AG04450 (cell line): Measurements from ENCODE around the gene TMEM61. TPM values are rescaled to one million over a fixed set of nuclear protein-coding genes. Genes with fewer than 3 reads are reported as not detected.

Experiments
- CTCF ChIA-PET: fragments of 300-600, 350-600 bp; formaldehyde crosslinking; extraction: SDS; loops from one replicate; lab custom pipeline; 2022; ENCODE audit warnings: antibody characterized with exemption, inconsistent platforms; lab: Charles Lee
- POLR2A ChIA-PET: fragments of 350-600 bp; formaldehyde crosslinking; extraction: SDS; loops from one replicate; lab custom pipeline; 2021; ENCODE audit warnings: antibody characterized with exemption, inconsistent platforms; lab: Yijun Ruan, JAX
- DNase-seq: peaks from one replicate; pipeline ENCODE4 v3.0.0-alpha.2; 2011; ENCODE audit warnings: low read depth, low spot score
- H3K27ac ChIP-seq: one replicate; pipeline ENCODE4 v1.5.1; 2012; ENCODE audit warnings: low read depth, low read length, control low read depth
- H3K27me3 ChIP-seq: one replicate; pipeline ENCODE4 v1.6.0; 2012; ENCODE audit warnings: low read length; ENCODE audit not compliant: control insufficient read depth, insufficient read depth
- H3K4me3 ChIP-seq: 2 replicates; pipeline ENCODE4 v1.5.1; 2011; ENCODE audit warnings: mild to moderate bottlenecking, low read depth, low read length, control low read depth
- H3K9me3 ChIP-seq: 2 replicates; pipeline ENCODE4 v1.5.1; 2012; ENCODE audit warnings: low read length; ENCODE audit not compliant: control insufficient read depth, insufficient read depth
- polyA plus RNA-seq: library from polyadenylated mRNA; depleted of rRNA; stranded (reverse); fragments of >200 nt; gene quantifications from 2 replicates; pipeline ENCODE4 v1.2.3, GENCODE V29; 2011
- TF ChIP-seq, protein P1 (sequence below): IDR thresholded peaks from 2 replicates; pipeline ENCODE4 v1.5.1; 2011; ENCODE audit warnings: low read depth, low read length, control low read depth, inconsistent platforms

The TMEM61 gene
- polyA plus RNA-seq, 1 experiment, result not detected

DNA sequence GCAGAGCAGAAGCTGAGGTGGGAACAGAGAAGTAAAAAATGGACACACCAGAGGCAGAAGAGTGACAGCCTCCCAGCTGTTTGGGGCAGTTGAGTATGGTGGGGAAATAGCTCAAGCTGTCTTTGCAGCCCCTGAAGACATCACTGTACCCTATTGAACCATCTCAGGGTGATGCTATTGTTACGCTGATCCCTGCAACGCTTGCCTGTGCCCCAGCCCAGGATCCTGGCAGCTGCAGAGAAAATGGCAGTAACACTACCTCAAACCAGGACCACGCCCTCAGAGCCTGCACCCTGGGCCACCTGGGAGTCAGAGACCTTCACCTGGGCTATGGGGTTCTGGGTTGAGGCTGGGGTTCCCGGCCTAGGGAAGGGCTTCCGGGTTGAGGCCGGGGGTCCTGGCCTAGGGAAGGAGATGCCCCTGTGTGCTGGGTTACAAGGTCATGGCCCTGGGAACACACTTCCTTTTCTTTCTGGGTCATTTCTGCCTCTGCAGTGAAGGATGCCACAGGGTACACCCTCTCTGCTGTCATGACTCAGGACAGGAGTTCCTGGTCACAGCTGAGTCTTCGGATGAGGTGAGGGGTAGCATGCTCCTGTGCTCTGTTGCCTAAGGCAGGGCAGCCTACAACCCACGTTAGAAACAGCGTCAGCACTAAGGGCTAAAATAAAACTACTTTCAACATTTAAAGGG is 29.9 kb downstream of the TMEM61 start:
- DNase-seq, result no peak
- TF ChIP-seq, protein P1, sequence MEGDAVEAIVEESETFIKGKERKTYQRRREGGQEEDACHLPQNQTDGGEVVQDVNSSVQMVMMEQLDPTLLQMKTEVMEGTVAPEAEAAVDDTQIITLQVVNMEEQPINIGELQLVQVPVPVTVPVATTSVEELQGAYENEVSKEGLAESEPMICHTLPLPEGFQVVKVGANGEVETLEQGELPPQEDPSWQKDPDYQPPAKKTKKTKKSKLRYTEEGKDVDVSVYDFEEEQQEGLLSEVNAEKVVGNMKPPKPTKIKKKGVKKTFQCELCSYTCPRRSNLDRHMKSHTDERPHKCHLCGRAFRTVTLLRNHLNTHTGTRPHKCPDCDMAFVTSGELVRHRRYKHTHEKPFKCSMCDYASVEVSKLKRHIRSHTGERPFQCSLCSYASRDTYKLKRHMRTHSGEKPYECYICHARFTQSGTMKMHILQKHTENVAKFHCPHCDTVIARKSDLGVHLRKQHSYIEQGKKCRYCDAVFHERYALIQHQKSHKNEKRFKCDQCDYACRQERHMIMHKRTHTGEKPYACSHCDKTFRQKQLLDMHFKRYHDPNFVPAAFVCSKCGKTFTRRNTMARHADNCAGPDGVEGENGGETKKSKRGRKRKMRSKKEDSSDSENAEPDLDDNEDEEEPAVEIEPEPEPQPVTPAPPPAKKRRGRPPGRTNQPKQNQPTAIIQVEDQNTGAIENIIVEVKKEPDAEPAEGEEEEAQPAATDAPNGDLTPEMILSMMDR, result no peak
- ChIA-PET POLR2A (no interaction called here), CTCF (interaction anchor here (0.7 to 2.2 kb wide), 2 partner anchors 12 to 65 kb away, joined by 5 to 8 read pairs; no protein-coding TSS in a partner anchor)
- no peak overlapping the region for H3K4me3 ChIP-seq
- H3K27ac ChIP-seq, result no peak overlapping the region
- H3K9me3 ChIP-seq, result peaks cover 14% of the 10 kb centered on the region
- H3K27me3 ChIP-seq, result peaks cover 28% of the 10 kb centered on the region

DNA sequence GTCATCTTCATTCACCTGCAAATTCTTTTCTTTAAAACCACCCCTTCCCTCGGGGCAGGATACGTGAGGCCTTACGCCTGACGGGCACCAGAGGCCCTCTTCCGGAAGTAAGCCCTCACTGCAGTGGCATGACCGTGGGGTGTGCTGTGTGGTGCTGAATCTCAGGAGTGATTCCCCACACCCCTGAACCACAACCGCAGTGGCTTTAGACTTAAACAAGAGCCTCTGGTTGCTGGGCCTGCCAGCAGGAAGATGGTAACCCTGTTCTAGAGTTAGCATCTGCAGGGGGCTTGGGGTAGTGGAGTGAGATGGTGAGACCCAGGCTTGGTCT is 30.4 kb downstream of the TMEM61 start:
- DNase-seq, result no peak
- no peak overlapping the region for H3K27ac ChIP-seq
- peaks cover 34% of the 10 kb centered on the region for H3K27me3 ChIP-seq
- no peak overlapping the region for H3K4me3 ChIP-seq
- ChIA-PET POLR2A (no interaction called here), CTCF (interaction anchor here (2.2 kb wide), 1 partner anchor 11 kb away, joined by 8 read pairs; no protein-coding TSS in a partner anchor)
- TF ChIP-seq, protein P1, result no peak
- H3K9me3 ChIP-seq, result peaks cover 11% of the 10 kb centered on the region

DNA sequence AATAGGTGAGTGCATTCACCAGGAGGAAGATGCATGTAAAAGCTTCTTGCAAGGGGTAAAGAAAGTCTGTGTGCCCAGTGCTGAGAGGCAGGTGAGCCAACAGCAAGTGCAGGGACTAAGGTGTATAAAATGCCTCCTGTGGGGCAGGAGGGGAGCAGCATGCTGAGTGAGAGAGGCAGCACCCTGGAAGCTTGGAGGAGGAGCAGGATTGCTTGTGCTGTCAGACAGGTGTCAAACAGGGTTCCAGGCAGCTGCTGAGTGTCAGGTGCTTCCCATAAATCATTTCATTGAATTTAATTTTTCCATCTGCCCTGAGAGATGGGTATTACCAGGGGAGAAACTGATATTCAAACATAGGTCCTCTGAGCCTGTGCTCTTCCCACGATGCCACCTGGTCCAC is 32.2 kb downstream of the TMEM61 start:
- no peak overlapping the region for H3K4me3 ChIP-seq
- CTCF ChIA-PET, result interaction anchor here (2.1 kb wide), 1 partner anchor 10 kb away, joined by 7 read pairs; no protein-coding TSS in a partner anchor
- H3K9me3 ChIP-seq, result peaks cover 14% of the 10 kb centered on the region
- H3K27me3 ChIP-seq, result peaks cover 40% of the 10 kb centered on the region
- POLR2A ChIA-PET, result no interaction called here
- TF ChIP-seq, protein P1, result no peak
- no peak overlapping the region for H3K27ac ChIP-seq
- no peak for DNase-seq

DNA sequence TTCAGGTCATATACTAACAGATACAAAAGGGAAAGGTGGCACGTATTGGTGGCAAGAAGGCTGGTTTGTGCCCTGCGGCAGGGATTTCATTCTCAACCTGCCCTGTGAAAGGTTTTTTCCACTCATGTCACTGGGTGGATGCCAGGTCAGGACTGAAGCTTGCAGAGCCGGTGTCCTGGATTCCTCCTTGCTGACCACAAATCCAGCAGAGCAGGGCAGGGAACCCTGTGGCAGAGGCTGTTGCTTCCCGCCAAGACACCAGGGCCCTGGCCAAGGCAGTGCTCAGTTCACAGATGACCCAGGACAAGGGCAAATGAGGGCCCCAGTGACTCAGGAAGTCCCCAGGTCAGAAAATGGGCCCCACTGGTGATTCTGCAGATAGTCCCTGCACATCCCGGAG is 34.7 kb downstream of the TMEM61 start:
- POLR2A ChIA-PET, result interaction anchor here (1.5 kb wide), 1 partner anchor 65 kb away, joined by 3 read pairs; no protein-coding TSS in a partner anchor
- CTCF ChIA-PET, result interaction anchor here (3.1 to 10.5 kb wide), 2 partner anchors 19 to 68 kb away, joined by 12 to 360 read pairs; no protein-coding TSS in a partner anchor
- Histone ChIP-seq H3K4me3 (no peak overlapping the region), H3K27ac (no peak overlapping the region), H3K9me3 (peaks cover 3% of the 10 kb centered on the region; the same call in 1 of the 2 replicates), H3K27me3 (peaks cover 59% of the 10 kb centered on the region)
- TF ChIP-seq, protein P1, result no peak
- no peak for DNase-seq
